GM12865 (cell line): ENCODE results near the gene EXOC4.

Experiments
- DNase-seq: peaks from one replicate; pipeline ENCODE4 v3.0.0; 2010; ENCODE audit warnings: low read depth
- H3K4me3 ChIP-seq: 2 replicates; pipeline ENCODE4 v1.5.1; 2011; ENCODE audit warnings: mild to moderate bottlenecking, low read depth, low read length, control low read depth
- TF ChIP-seq, protein P1 (sequence below): IDR thresholded peaks from 2 replicates; pipeline ENCODE4 v1.5.1; 2011; ENCODE audit warnings: low read length, control low read depth, low read depth, inconsistent platforms; ENCODE audit not compliant: insufficient read depth; ENCODE audit errors: missing control alignments

EXOC4 gene

GRCh38 chr7:133382775-133383559 lies 130.1 kb downstream of the EXOC4 start:
- H3K4me3 ChIP-seq: no peak overlapping the region
- DNase-seq: no peak
- TF ChIP-seq, protein P1, sequence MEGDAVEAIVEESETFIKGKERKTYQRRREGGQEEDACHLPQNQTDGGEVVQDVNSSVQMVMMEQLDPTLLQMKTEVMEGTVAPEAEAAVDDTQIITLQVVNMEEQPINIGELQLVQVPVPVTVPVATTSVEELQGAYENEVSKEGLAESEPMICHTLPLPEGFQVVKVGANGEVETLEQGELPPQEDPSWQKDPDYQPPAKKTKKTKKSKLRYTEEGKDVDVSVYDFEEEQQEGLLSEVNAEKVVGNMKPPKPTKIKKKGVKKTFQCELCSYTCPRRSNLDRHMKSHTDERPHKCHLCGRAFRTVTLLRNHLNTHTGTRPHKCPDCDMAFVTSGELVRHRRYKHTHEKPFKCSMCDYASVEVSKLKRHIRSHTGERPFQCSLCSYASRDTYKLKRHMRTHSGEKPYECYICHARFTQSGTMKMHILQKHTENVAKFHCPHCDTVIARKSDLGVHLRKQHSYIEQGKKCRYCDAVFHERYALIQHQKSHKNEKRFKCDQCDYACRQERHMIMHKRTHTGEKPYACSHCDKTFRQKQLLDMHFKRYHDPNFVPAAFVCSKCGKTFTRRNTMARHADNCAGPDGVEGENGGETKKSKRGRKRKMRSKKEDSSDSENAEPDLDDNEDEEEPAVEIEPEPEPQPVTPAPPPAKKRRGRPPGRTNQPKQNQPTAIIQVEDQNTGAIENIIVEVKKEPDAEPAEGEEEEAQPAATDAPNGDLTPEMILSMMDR: no peak

DNA sequence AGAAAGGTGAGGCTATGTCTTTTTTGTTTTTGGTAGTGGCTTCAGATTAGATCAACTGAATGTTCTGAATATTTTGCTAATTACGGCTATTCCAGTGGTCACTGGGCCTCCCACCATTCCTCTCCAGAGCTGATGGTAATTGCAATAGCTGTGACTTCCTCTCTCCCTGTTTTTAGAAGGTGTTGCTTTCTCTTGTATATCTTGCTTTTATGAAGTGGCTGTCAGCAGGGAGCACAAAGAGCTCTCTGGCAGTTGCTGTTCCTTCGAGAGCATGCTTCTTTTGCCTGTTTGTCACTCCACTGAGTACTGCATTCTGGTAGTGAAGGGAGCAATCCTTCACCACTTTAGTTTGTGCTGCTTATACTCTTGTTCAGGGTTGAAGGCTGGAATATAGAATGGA lies 133.3 kb downstream of the EXOC4 start:
- no peak for DNase-seq
- TF ChIP-seq, protein P1: no peak

GRCh38 chr7:133389727-133390126 lies 136.8 kb downstream of the EXOC4 start:
- H3K4me3 ChIP-seq: no peak overlapping the region
- TF ChIP-seq, protein P1: no peak
- no peak for DNase-seq

More for the DNA sequence above, 133.3 kb downstream of the EXOC4 start:
- H3K4me3 ChIP-seq: no peak overlapping the region

- TF ChIP-seq, protein P1: no peak
- no peak overlapping the region for H3K4me3 ChIP-seq
- no peak for DNase-seq
Observed at GRCh38 chr7:133391206-133391605, 138.3 kb downstream of the EXOC4 start.

- TF ChIP-seq, protein P1: no peak
- peak; percentile 18 for DNase-seq
- H3K4me3 ChIP-seq: no peak overlapping the region
Observed at GRCh38 chr7:133394369-133394768, 141.5 kb downstream of the EXOC4 start.

- no peak for DNase-seq
- TF ChIP-seq, protein P1: no peak
- H3K4me3 ChIP-seq: no peak overlapping the region
Observed at GRCh38 chr7:133395551-133395950, 142.7 kb downstream of the EXOC4 start.

DNA sequence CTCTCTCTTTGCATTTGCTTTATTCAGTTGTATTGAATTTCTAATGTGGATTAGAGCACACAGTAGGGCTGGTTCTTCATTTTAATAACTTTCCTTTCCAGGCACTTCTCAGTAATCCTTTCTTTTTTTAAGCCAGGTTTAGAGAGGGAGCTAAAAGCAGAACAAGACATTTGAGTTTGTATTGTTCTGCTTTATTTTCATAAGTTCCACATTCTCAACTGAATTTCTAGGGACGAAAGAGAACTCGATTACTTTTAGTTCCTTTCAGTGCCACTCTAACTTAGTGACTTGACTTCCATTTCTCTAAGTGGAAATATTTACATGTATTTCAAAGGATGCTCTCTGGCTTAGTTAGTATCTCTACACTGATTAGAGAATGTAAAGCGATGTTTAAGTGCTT lies 145.6 kb downstream of the EXOC4 start:
- TF ChIP-seq, protein P1: no peak
- H3K4me3 ChIP-seq: no peak overlapping the region
- DNase-seq: no peak
